ENCODE measurements around the gene ZFR.
"Not testable (repeated sequence)": the region's sequence is repeated elsewhere in the genome, so short reads cannot be mapped to it uniquely, and the experiment has no call there.

Gene ZFR

DNA sequence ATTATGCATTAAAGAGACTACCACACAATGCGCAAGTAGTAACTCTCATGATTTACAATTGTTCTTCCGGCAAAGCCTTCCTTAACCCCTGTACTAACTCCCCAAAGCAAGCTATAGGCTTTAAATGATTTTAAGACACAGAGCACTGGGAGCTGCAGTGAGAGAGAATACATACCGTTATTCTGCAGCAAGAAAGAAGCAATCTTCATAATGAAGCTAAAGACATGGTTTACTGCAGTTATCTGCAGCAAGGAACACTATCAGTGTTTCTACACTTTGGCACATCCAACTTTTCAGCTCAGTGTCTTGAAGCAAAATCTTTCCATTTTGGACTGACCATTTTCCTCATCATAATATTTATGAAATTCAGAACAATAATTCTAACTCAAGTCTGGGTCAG, 61.0 kb downstream of the ZFR start:
- WGBS = over 99% methylated on average over 3 of the region's 3 CpGs
- H3K9ac ChIP-seq (ENCODE audit: low read depth, low read length) = no peak overlapping the region

DNA sequence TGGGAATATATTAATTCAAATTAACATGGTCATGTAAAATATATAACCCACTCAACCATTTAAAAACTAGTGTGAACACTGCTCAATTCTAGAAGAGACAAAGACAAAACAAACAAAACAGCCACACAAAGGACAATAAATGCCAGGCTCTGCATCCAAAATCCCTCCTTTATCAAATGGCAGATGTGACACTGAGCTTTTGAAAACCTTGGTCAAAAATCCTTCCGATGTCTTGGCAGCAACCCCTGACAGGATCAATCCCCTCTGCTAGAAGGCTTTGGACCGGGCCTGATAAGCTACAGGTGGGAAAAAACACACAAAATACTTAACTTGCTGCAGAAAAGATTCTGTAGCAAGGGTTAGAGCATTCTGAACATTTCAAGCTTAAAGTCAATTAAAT, 61.5 kb downstream of the ZFR start:
- Histone ChIP-seq H3K27ac (ENCODE audit: low read depth, low read length) (no peak overlapping the region), H3K36me3 (ENCODE audit: insufficient read depth, low read length) (peaks cover 99% of the 10 kb centered on the region), H3K4me3 (ENCODE audit: low read length) (no peak overlapping the region), H3K4me1 (ENCODE audit: insufficient read depth, low read length) (no peaks in the 10 kb centered on the region), H3K9ac (ENCODE audit: low read depth, low read length) (no peak overlapping the region), H3K27me3 (ENCODE audit: insufficient read depth, low read length) (no peaks in the 10 kb centered on the region), H3K9me3 (ENCODE audit: insufficient read depth, low read depth, low read length) (no peaks in the 10 kb centered on the region)
- 96% methylated on average over 2 of the region's 2 CpGs for WGBS

More for the DNA sequence above, 61.0 kb downstream of the ZFR start:
- Histone ChIP-seq H3K27me3 (ENCODE audit: insufficient read depth, low read length) (no peaks in the 10 kb centered on the region), H3K9me3 (ENCODE audit: insufficient read depth, low read depth, low read length) (no peaks in the 10 kb centered on the region), H3K4me1 (ENCODE audit: insufficient read depth, low read length) (no peaks in the 10 kb centered on the region), H3K36me3 (ENCODE audit: insufficient read depth, low read length) (peaks cover 99% of the 10 kb centered on the region), H3K27ac (ENCODE audit: low read depth, low read length) (no peak overlapping the region), H3K4me3 (ENCODE audit: low read length) (no peak overlapping the region)

DNA sequence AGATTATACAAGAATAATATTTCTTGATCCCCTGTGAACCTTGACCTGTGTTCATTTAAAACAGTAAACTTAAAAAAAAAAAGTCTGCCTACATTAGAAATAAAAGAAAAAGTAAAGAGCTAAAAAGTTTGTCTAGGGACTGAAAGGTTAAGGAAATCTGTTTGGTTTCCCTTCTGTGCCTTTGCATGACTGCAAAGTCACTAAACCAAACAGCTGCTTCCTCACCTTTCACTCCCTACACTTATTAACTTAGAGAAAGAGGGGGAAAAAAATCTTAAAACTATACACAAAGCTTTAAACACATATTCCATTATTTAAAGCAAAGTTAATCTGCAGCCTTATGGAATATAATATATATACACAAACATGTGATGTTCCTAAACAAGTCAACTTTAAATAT, 65.1 kb downstream of the ZFR start:
- no peaks in the 10 kb centered on the region for H3K9me3 ChIP-seq (ENCODE audit: insufficient read depth, low read depth, low read length)
- no peaks in the 10 kb centered on the region for H3K27me3 ChIP-seq (ENCODE audit: insufficient read depth, low read length)
- H3K4me3 ChIP-seq (ENCODE audit: low read length) = no peak overlapping the region
- H3K4me1 ChIP-seq (ENCODE audit: insufficient read depth, low read length) = no peaks in the 10 kb centered on the region
- H3K9ac ChIP-seq (ENCODE audit: low read depth, low read length) = no peak overlapping the region
- peaks cover 93% of the 10 kb centered on the region for H3K36me3 ChIP-seq (ENCODE audit: insufficient read depth, low read length)
- H3K27ac ChIP-seq (ENCODE audit: low read depth, low read length) = no peak overlapping the region

DNA sequence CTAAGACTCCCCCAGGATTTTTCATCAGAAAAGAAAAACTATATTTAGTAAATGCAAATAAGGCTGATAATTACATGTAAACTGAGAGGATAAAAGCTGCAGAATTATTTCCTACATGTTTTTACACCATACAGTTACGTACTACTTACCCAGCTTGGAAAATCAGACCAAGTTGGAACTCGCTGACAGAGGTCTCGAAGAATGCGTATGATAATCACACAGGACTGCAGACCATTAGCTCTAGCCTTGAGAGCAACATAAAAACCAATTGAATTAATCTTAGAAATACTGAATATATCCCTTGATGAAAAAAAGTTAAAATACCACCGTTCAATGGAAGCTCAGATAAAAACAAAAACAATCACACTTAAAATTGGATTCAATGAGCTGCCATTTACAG, 65.6 kb downstream of the ZFR start:
- H3K27ac ChIP-seq (ENCODE audit: low read depth, low read length) = no peak overlapping the region
- no peaks in the 10 kb centered on the region for H3K9me3 ChIP-seq (ENCODE audit: insufficient read depth, low read depth, low read length)
- H3K4me1 ChIP-seq (ENCODE audit: insufficient read depth, low read length) = no peaks in the 10 kb centered on the region
- H3K9ac ChIP-seq (ENCODE audit: low read depth, low read length) = no peak overlapping the region
- WGBS = 87% methylated on average over 4 of the region's 5 CpGs
- no peaks in the 10 kb centered on the region for H3K27me3 ChIP-seq (ENCODE audit: insufficient read depth, low read length)
- peaks cover 92% of the 10 kb centered on the region for H3K36me3 ChIP-seq (ENCODE audit: insufficient read depth, low read length)
- no peak overlapping the region for H3K4me3 ChIP-seq (ENCODE audit: low read length)

DNA sequence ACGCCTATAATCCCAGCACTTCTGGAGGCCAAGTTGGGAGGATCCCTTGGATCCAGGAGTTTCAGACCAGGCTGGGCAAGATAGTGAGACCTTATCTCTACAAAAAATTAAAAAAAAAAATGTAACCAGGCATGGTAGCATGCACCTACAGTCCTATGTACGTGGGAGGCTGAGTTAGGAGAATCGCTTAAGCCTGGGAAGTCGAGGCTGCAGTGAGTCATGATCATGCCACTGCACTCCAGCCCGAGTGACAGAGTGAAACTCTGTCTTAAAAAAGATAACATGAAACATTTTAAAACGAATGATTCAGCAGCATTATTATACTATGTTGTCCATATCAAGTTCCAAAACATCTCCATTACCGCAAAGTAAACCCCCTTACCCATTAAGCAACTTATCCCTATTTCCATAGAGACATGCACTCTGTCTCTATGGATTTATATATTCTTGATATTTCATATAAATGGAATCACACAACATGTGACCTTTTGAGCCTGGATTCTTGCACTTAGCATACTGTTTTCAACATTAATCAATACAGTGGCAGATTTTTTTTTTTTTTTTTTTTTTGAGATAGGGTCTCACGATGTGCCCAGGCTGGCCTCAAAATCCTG, 74.9 kb downstream of the ZFR start:
- Histone ChIP-seq H3K4me1 (ENCODE audit: insufficient read depth, low read length) (no peaks in the 10 kb centered on the region), H3K36me3 (ENCODE audit: insufficient read depth, low read length) (peaks cover 86% of the 10 kb centered on the region), H3K27ac (ENCODE audit: low read depth, low read length) (no peak overlapping the region), H3K27me3 (ENCODE audit: insufficient read depth, low read length) (no peaks in the 10 kb centered on the region), H3K9me3 (ENCODE audit: insufficient read depth, low read depth, low read length) (no peaks in the 10 kb centered on the region), H3K4me3 (ENCODE audit: low read length) (no peak overlapping the region), H3K9ac (ENCODE audit: low read depth, low read length) (no peak overlapping the region)
- WGBS = 96% methylated on average over 8 of the region's 8 CpGs

DNA sequence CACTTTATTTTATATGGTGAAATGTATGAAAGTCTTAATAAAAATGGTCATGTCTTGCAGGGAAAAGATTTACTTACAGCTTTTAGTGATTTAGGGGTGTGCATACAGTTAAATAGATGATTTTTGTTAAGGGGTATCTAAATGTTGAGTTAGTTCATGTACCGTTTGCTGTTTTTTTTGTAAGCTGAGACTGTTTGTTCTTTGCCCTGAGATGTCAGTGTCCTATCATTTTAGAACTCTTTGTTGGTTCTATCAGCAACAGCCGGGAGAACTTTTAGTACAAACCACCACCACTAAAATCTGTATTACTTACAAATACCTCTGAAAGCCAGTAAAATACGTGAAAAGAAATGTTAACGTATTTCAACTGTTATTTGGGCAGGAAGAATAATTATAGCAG, 75.5 kb downstream of the ZFR start:
- no peaks in the 10 kb centered on the region for H3K27me3 ChIP-seq (ENCODE audit: insufficient read depth, low read length)
- H3K36me3 ChIP-seq (ENCODE audit: insufficient read depth, low read length) = peaks cover 82% of the 10 kb centered on the region
- WGBS = 96% methylated on average over 3 of the region's 4 CpGs
- H3K27ac ChIP-seq (ENCODE audit: low read depth, low read length) = no peak overlapping the region
- no peak overlapping the region for H3K9ac ChIP-seq (ENCODE audit: low read depth, low read length)
- H3K9me3 ChIP-seq (ENCODE audit: insufficient read depth, low read depth, low read length) = no peaks in the 10 kb centered on the region
- H3K4me1 ChIP-seq (ENCODE audit: insufficient read depth, low read length) = no peaks in the 10 kb centered on the region
- H3K4me3 ChIP-seq (ENCODE audit: low read length) = no peak overlapping the region

DNA sequence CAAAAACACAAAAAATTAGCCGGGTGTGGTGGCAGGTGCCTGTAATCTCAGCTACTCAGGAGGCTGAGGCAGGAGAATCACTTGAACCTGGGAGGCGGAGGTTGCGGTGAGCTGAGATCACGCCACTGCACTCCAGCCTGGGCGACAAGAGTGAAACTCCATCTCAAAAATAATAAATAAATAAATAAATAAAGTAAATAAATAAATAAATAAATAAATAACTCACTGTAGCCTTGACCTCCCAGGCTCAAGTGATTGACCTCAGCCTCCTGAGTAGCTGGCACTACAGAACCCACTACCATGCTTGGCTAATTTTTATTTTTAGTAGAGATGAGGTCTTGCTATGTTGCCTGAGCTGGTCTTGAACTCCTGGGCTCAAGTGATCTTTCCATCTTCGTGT, 77.3 kb downstream of the ZFR start:
- 97% methylated on average over 3 of the region's 6 CpGs for WGBS
- H3K36me3 ChIP-seq (ENCODE audit: insufficient read depth, low read length) = peaks cover 82% of the 10 kb centered on the region
- H3K4me3 ChIP-seq (ENCODE audit: low read length); H3K27me3 ChIP-seq (ENCODE audit: insufficient read depth, low read length); H3K9ac ChIP-seq (ENCODE audit: low read depth, low read length); H3K27ac ChIP-seq (ENCODE audit: low read depth, low read length); H3K9me3 ChIP-seq (ENCODE audit: insufficient read depth, low read depth, low read length); H3K4me1 ChIP-seq (ENCODE audit: insufficient read depth, low read length): not testable (repeated sequence)

DNA sequence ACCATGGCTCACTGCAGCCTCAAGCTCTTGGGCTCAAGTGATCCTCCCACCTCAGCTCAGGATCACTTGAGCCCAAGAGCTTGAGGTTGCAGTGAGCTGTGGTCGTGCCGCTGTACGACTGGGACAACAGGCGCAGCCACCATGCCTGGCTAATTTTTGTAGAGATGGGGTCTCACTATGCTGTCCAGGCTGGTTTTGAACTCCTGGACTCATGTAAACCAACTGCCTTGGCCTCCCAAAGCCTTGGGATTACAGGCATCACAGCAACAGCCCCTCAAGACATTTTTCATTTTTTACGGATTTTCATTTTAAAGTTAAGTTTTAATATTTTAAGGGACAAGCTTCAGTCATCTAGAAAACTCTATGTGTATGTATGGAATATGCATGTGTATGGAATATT, 78.9 kb downstream of the ZFR start:
- H3K4me3 ChIP-seq (ENCODE audit: low read length) = no peak overlapping the region
- 97% methylated on average over 5 of the region's 5 CpGs for WGBS
- H3K36me3 ChIP-seq (ENCODE audit: insufficient read depth, low read length) = peaks cover 81% of the 10 kb centered on the region
- H3K4me1 ChIP-seq (ENCODE audit: insufficient read depth, low read length) = no peaks in the 10 kb centered on the region
- H3K9ac ChIP-seq (ENCODE audit: low read depth, low read length) = no peak overlapping the region
- no peak overlapping the region for H3K27ac ChIP-seq (ENCODE audit: low read depth, low read length)
- no peaks in the 10 kb centered on the region for H3K9me3 ChIP-seq (ENCODE audit: insufficient read depth, low read depth, low read length)
- H3K27me3 ChIP-seq (ENCODE audit: insufficient read depth, low read length) = no peaks in the 10 kb centered on the region

DNA sequence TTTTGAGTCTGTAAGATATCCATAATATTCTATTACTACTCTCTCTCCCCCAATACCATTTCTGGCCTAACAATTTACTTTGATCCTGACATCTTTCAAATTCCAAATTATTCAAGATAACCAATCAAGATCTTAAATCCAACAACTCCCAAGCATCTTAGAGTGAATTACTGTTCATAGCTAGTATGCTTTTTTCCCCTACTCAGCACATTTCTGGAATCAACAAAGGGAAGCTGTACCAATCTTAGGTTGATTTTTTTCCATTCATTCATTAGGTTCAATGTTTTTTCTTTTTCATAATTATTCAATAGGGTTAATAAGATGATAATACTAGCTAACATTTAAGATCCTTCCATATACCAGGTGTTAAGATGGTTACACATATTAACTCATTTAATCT, 81.5 kb downstream of the ZFR start:
- Histone ChIP-seq H3K9ac (ENCODE audit: low read depth, low read length) (no peak overlapping the region), H3K27me3 (ENCODE audit: insufficient read depth, low read length) (no peaks in the 10 kb centered on the region), H3K4me3 (ENCODE audit: low read length) (no peak overlapping the region), H3K4me1 (ENCODE audit: insufficient read depth, low read length) (peaks cover 19% of the 10 kb centered on the region), H3K9me3 (ENCODE audit: insufficient read depth, low read depth, low read length) (no peaks in the 10 kb centered on the region), H3K27ac (ENCODE audit: low read depth, low read length) (no peak overlapping the region), H3K36me3 (ENCODE audit: insufficient read depth, low read length) (peaks cover 73% of the 10 kb centered on the region)

DNA sequence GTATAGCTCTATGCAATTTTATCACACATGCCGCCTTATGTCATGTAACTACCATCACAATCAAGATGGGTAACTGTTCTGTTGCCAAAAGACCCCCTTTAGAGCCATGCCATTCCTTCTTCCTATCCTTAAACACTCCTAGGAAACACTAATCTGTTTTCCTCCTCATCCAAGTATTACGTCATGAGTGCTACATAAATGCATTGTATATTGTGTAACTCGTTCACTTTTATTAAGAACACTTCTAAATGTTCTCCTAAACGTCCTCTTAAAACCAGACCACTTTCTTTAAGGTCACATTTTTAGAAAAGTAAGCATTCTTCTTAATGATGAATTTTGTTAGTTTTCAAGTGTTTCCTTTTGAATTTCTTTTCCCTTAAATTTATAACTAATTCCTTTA, 82.0 kb downstream of the ZFR start:
- no peak overlapping the region for H3K27ac ChIP-seq (ENCODE audit: low read depth, low read length)
- no peaks in the 10 kb centered on the region for H3K9me3 ChIP-seq (ENCODE audit: insufficient read depth, low read depth, low read length)
- no peak overlapping the region for H3K9ac ChIP-seq (ENCODE audit: low read depth, low read length)
- no peak overlapping the region for H3K4me3 ChIP-seq (ENCODE audit: low read length)
- peaks cover 75% of the 10 kb centered on the region for H3K36me3 ChIP-seq (ENCODE audit: insufficient read depth, low read length)
- peaks cover 19% of the 10 kb centered on the region for H3K4me1 ChIP-seq (ENCODE audit: insufficient read depth, low read length)
- H3K27me3 ChIP-seq (ENCODE audit: insufficient read depth, low read length) = no peaks in the 10 kb centered on the region
- 91% methylated on average over 3 of the region's 4 CpGs for WGBS

DNA sequence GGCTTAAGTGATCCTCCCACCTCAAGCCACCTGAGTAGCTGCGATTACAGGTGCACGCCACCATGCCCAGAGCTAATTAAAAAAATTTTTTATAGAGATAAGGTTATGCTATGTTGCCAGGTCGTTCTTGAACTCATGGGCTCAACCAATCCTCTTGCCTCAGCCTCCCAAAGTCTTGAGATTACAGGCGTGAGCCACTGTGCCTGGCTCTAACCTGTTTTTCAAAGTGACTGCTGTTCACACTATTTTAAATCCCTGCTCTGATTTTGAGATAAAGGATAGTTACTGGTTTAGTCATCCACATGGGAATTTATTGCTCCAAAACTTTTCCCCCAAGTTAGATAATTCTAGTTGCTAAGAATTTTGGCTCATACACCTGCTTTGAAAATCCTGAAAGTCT, 83.6 kb downstream of the ZFR start:
- H3K9me3 ChIP-seq (ENCODE audit: insufficient read depth, low read depth, low read length) = no peaks in the 10 kb centered on the region
- no peak overlapping the region for H3K4me3 ChIP-seq (ENCODE audit: low read length)
- H3K4me1 ChIP-seq (ENCODE audit: insufficient read depth, low read length) = peaks cover 19% of the 10 kb centered on the region
- no peaks in the 10 kb centered on the region for H3K27me3 ChIP-seq (ENCODE audit: insufficient read depth, low read length)
- peaks cover 75% of the 10 kb centered on the region for H3K36me3 ChIP-seq (ENCODE audit: insufficient read depth, low read length)
- WGBS = 88% methylated on average over 4 of the region's 4 CpGs
- no peak overlapping the region; the same call in 1 of the 2 replicates for H3K27ac ChIP-seq (ENCODE audit: low read depth, low read length)
- no peak overlapping the region for H3K9ac ChIP-seq (ENCODE audit: low read depth, low read length)

DNA sequence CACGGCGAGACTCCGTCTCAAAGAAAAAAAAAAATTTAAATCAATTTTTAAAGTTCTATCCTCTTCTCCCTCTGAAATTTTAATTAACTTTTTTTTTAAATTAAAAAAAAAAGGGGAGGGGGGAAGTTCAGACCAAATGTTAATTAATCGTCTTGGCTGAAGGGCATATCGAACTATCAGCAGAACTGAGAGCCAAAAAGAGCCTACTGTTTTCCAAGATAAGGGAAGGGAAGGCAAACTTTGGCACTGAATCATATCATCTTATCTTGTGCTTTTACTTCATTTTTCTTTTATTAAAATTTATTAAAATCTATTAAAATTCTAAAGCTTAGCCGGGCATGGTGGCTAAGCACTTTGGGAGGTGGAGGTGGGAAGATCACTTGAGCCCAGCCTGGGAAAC, 85.9 kb downstream of the ZFR start:
- Histone ChIP-seq H3K4me3 (ENCODE audit: low read length) (no peak overlapping the region), H3K36me3 (ENCODE audit: insufficient read depth, low read length) (peaks cover 84% of the 10 kb centered on the region), H3K9ac (ENCODE audit: low read depth, low read length) (no peak overlapping the region), H3K4me1 (ENCODE audit: insufficient read depth, low read length) (peaks cover 19% of the 10 kb centered on the region), H3K27me3 (ENCODE audit: insufficient read depth, low read length) (no peaks in the 10 kb centered on the region), H3K27ac (ENCODE audit: low read depth, low read length) (peak overlapping the region; percentile 54; the same call in 1 of the 2 replicates), H3K9me3 (ENCODE audit: insufficient read depth, low read depth, low read length) (no peaks in the 10 kb centered on the region)
- WGBS = 85% methylated on average over 6 of the region's 6 CpGs
